CD4-positive, alpha-beta T cell treated with Interleukin-6 at 100 ng/mL for 8 hours (primary cell): ENCODE data around the gene LRP1B.

Experiments
- DNase-seq: peaks from one replicate; pipeline ENCODE4 v3.0.0-alpha.2; 2020; ENCODE audit warnings: mixed read lengths, low spot score

LRP1B gene

GRCh38 chr2:140808211-140808610 is 1322.6 kb downstream of the LRP1B start:
- DNase-seq = no peak

GRCh38 chr2:140804700-140805260 is 1326.0 kb downstream of the LRP1B start:
- no peak for DNase-seq

- DNase-seq = no peak
These were observed 1329.5 kb downstream of the LRP1B start for GRCh38 chr2:140801311-140801710.

DNA sequence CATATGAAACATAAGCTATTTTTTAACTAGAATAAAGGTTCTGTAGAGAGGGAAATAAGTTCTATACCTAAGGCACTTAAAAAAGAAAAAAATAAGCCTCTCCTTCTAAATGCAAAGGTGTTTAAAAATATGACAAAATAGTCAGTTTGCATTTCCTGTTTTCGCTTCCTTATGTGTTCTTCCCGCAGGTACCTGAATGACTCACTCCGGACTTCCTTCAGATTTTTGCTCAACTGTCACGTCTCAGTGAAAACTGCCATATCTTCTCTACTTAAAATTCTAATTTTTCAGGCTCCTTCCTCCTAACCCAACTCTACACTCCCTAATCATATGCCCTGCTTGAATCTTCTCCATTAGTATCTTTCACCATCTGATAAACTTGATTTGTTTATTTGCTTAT is 1333.1 kb downstream of the LRP1B start:
- DNase-seq = no peak

GRCh38 chr2:140791802-140792201 is 1339.0 kb downstream of the LRP1B start:
- DNase-seq = no peak

DNA sequence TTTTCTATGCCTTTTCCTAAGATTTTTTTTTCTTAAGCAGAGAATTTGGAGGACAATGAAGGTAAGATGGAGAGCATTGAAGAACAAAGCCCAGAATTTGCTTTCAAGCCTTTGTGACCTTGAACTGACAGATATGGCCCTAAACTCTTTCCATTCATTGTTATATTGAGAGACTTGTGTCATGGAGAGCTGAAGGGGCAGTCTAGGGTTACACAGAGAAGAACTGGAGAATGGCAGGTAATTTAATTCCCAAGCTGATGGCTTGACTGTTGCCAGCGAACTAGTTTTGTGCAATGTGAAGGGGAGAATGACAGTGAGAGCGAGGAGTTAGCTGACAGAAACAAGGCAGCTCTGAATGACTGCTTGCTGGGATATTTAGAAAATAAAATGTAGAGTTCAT is 1344.2 kb downstream of the LRP1B start:
- DNase-seq = no peak

- no peak for DNase-seq
These were observed 1355.4 kb downstream of the LRP1B start for GRCh38 chr2:140775411-140775810.

- DNase-seq = no peak
These were observed 1360.2 kb downstream of the LRP1B start for GRCh38 chr2:140770645-140771044.

DNA sequence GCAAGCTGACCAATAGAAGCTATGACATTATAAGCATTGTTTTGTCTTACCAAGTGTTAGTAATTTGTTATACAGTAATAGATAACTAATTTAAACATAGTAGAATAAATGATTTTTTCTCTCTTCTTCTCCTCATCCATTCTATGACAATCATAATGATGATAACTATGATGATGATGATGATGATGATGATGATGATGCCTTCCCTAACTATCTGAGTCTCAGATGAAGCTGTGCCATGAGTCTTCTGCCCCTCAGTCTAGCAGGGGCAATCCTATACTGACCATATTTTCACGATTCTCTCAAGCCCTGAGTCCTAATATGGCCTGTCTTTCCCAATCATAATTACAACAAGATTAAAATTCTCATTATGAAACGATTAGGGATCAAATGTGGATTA is 1369.0 kb downstream of the LRP1B start:
- DNase-seq = no peak

GRCh38 chr2:140759426-140760156 is 1371.2 kb downstream of the LRP1B start:
- no peak for DNase-seq

GRCh38 chr2:140747665-140748064 is 1383.2 kb downstream of the LRP1B start:
- no peak for DNase-seq

- DNase-seq = no peak
These were observed 1383.7 kb downstream of the LRP1B start for GRCh38 chr2:140747090-140747489.

DNA sequence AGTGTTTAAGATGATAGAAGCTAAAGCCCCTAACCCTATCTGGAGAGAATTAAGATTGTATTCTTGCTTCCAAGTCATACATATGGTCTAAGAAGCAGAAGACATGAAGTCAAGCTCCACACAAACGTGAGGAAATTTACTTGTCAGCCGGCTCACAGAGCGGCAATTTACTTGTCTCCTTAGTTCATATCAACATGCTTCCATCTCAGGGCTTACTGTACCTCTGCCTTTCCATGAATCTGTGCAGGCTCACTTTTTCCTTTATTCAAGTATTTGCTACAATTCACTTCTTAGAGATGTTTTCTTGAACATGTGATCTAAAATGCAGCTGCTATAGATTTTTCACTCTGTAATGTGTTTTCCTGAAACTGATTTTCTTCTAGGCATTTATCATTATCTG is 1386.4 kb downstream of the LRP1B start:
- no peak for DNase-seq

DNA sequence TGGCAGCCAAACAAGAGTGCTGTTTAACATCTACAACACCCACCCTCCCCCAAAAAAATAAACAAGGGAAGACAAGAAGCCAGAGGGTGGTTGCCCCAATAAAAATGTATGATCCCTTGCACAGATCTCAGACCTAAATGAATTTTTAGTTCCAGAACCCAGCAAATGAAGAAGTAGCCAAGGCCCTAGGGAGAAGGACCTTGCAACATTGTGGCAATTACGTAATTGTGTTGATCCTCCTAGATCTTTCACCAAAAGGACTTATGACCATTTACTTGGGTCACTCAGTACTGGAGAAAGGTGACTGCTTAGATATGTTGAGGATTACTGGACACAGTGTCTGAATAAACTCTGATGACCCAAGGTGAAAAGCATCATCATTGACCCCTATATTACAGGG is 1393.8 kb downstream of the LRP1B start:
- no peak for DNase-seq

- DNase-seq = no peak
These were observed 1395.8 kb downstream of the LRP1B start for GRCh38 chr2:140734992-140735391.

- no peak for DNase-seq
These were observed 1411.8 kb downstream of the LRP1B start for GRCh38 chr2:140718999-140719398.

DNA sequence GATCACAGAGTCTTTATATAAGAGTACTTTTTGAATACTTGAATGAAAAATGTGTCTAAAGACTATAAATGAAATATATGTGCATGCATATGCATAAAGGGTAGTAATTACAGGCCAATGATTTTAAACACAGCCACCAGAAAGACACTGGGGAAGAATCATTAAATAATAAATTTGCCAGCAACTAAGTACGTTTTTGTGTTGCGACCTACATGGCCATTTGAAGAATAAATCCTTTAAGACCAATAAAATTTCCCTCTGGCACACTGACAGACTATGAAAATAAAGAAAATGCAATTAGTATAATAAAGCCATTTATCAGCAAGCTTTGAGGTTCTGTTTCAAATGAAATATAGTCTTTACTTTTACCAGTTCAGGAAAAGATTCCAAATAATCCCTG is 1413.3 kb downstream of the LRP1B start:
- DNase-seq = no peak

DNA sequence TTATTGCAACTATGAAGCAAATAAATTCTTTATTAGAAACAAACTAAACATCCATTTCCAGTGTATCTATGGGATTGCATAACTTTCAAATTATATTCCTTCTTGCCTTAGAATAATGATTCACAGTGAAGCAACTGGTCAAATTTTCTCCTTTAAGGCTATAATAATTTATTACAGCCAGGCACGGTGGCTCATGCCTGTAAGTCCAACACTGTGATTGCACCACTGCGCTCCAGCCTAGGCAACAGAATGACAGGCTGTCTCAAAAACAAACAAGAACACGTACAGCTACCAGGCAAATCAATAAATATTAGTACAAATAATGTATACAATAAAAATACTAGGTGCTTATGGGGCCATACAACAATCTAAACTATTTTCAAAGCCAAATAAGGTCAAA is 1416.2 kb downstream of the LRP1B start:
- DNase-seq = no peak

DNA sequence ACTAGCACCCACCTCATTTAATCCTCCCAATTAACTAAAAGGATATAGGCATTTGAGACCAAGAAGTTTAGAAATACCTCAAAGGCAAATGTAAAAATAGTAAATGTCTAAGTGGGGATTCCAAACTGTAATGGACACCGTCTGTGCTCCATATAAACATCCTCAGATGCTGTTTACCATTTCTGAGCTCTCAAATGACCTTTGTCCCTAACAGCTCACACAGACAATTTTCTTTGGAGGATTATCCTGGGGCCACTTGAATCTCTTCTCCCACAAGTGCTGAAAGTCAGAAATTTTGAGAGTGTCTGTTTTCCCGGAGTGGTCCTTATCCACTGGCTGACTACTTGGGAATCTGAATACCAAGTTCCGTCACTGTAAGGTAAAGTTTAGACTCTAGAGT is 1418.9 kb downstream of the LRP1B start:
- DNase-seq = no peak

GRCh38 chr2:140701726-140702125 is 1429.1 kb downstream of the LRP1B start:
- DNase-seq = no peak

DNA sequence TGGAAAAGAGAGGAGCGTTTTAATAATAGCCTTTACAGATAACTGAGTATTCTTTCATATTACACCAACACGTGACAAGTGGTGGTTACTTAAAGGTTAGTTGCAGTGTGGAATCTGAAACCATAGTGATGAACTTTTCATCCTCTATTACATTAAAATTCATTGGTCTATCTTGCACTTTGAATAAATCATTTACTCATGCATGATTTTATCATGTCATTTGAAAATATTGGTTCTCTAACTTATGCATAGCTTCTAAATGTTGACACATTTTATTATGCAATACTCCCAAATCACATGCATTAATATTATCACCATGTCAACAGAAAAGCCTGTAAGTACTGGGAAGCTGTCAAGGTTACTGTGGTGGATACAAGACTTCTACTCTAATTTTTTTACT is 1432.2 kb downstream of the LRP1B start:
- DNase-seq = no peak

DNA sequence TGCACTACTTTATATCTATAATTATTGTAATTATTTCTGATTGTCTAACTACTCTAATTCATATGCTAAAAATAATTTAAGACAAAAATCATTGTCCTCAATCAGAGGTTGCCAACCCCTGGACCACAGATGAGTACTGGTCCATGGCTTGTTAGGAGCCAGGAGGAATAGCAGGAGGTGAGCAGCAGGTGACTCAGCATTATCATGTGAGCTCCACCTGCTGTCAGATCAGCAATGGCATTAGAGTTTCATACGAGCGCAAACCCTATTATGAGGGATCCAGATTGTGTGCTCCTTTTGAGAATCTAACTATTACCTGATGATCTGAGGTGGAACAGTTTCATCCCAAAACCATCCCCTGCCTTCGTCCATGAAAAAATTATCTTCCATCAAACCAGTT is 1434.4 kb downstream of the LRP1B start:
- DNase-seq = no peak

DNA sequence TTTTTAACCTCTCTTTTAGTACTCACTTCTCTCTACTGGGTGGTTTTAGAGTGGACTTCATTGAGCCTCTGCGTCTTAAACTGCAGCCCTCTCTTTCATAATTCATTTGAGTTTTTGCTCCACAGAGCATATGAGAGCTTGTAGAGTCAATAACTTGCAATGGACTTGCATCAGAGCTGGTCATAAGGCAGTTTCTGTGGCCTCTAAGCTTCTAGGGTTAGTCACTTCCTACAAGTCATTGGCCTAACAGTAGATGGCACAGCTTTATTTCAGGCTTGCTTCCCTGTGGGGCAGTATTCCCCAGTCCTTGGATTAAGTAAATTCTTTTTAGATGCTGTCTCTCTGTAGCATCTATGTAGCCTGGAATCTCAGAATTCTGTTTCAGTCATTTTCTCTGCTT is 1435.7 kb downstream of the LRP1B start:
- no peak for DNase-seq

- no peak for DNase-seq
These were observed 1443.0 kb downstream of the LRP1B start for GRCh38 chr2:140687825-140688224.
